Thymus (tissue), 11 donors: ENCODE results near the gene NXPE4. TPM values are rescaled to one million over a fixed set of nuclear protein-coding genes. Genes with fewer than 3 reads are reported as not detected.
"Not testable (repeated sequence)": the region's sequence is repeated elsewhere in the genome, so short reads cannot be mapped to it uniquely, and the experiment has no call there.

Experiments
- DNase-seq, 9 donors: peaks; one replicate each; pipeline ENCODE4 v3.0.0-alpha.2; 2013; ENCODE audit warnings: low spot score in 9 of 9, low read depth in 6 of 9, missing footprints in 1 of 9
- H3K27ac ChIP-seq, 2 donors: one replicate each; pipeline ENCODE4 v1.5.1; 2013; ENCODE audit warnings: control low read depth in 1 of 2, low read depth in 1 of 2, low read length in 1 of 2, mild to moderate bottlenecking in 1 of 2, moderate library complexity in 1 of 2
- H3K27me3 ChIP-seq, 2 donors: one replicate each; pipeline ENCODE4 v1.5.1; 2013; ENCODE audit warnings: low read length in 1 of 2; ENCODE audit not compliant: control insufficient read depth in 2 of 2, insufficient read depth in 1 of 2
- H3K36me3 ChIP-seq, 2 donors: one replicate each; pipeline ENCODE4 v1.5.1; 2013; ENCODE audit warnings: low read length in 1 of 2, mild to moderate bottlenecking in 1 of 2, moderate library complexity in 1 of 2; ENCODE audit not compliant: control insufficient read depth in 2 of 2, insufficient read depth in 2 of 2
- H3K4me1 ChIP-seq, 2 donors: one replicate each; pipeline ENCODE4 v1.5.1; 2013; ENCODE audit warnings: low read length in 2 of 2; ENCODE audit not compliant: control insufficient read depth in 2 of 2, insufficient read depth in 2 of 2
- H3K4me3 ChIP-seq, 2 donors: one replicate each; pipeline ENCODE4 v1.5.1; 2013; ENCODE audit warnings: low read length in 2 of 2, control low read depth in 1 of 2, mild to moderate bottlenecking in 1 of 2
- H3K9me3 ChIP-seq, 2 donors: one replicate each; pipeline ENCODE4 v1.5.1; 2013; ENCODE audit warnings: low read length in 1 of 2, mild to moderate bottlenecking in 1 of 2; ENCODE audit not compliant: control insufficient read depth in 2 of 2, insufficient read depth in 1 of 2
- WGBS: extraction: QIAGEN DNeasy Blood & Tissue Kit; methylation state at CpG from one replicate; pipeline ENCODE4 v1.1.7; 2013; 5-methylcytosine and 5-hydroxymethylcytosine counted together
- polyA plus RNA-seq: library from polyadenylated mRNA; stranded (reverse); fragments of 200-250 nt; gene quantifications from one replicate; pipeline ENCODE4 v1.2.3, GENCODE V29; 2013
- total RNA-seq: library from RNA; stranded (reverse); fragments of 120-200 nt; gene quantifications from one replicate; pipeline ENCODE4 v1.2.4, GENCODE V29; 2013
- donor health status: healthy.

Gene NXPE4
- total and polyA plus RNA-seq, 2 donors = 0.02 TPM; not detected in 1

DNA sequence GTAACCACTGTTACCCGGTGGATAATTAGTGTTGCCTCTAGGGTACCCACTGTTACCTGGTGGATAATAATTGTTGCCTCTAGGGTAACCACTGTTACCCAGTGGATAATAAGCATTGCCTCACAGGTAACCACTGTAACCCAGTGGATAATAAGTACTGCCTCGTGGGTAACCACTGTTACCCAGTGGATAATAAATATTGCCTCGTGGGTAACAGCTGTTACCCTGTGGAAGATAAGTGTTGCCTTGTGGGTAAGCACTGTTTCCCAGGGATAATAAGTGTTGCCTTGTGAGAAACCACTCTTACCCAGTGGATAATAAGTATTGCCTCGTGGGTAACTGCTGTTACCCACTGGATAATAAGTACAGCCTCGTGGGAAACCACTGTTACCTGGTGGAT, 9.3 kb upstream of the NXPE4 start:
- H3K27me3 ChIP-seq = no peaks in the 10 kb centered on the region
- H3K4me3 ChIP-seq = no peak overlapping the region
- no peak overlapping the region for H3K27ac ChIP-seq
- no peaks in the 10 kb centered on the region for H3K36me3 ChIP-seq
- no peak for DNase-seq
- H3K4me1 ChIP-seq = no peaks in the 10 kb centered on the region
- H3K9me3 ChIP-seq = peaks cover 0 to 1% of the 10 kb centered on the region in 2 donors
- 90% methylated on average over 5 of the region's 5 CpGs for WGBS

GRCh38 chr11:114604179-114604813, 8.7 kb upstream of the NXPE4 start:
- Histone ChIP-seq H3K27me3 (no peaks in the 10 kb centered on the region), H3K36me3 (no peaks in the 10 kb centered on the region), H3K4me1 (no peaks in the 10 kb centered on the region), H3K27ac (no peak overlapping the region), H3K9me3 (peaks cover 0 to 1% of the 10 kb centered on the region in 2 donors), H3K4me3 (no peak overlapping the region)
- no peak for DNase-seq
- WGBS = 93% methylated on average over 13 of the region's 13 CpGs

DNA sequence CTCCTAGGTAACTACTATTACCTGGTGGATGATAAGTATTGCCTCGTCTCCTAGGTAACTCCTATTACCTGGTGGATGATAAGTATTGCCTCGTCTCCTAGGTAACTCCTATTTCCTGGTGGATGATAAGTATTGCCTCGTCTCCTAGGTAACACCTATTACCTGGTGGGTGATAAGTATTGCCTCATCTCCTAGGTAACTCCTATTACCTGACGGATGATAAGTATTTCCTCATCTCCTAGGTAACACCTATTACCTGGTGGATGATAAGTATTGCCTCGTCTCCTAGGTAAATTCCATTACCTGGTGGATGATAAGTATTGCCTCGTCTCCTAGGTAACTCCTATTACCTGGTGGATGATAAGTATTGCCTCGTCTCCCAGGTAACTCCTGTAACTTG, 7.6 kb upstream of the NXPE4 start:
- H3K36me3 ChIP-seq, H3K9me3 ChIP-seq, H3K27me3 ChIP-seq, H3K27ac ChIP-seq, H3K4me3 ChIP-seq, H3K4me1 ChIP-seq: not testable (repeated sequence)
- DNase-seq = peak in 4 of 9 donors; percentile 22 to 48 (median 35)
- 95% methylated on average over 7 of the region's 7 CpGs for WGBS

GRCh38 chr11:114598461-114598860, 2.9 kb upstream of the NXPE4 start:
- Histone ChIP-seq H3K27me3 (no peaks in the 10 kb centered on the region), H3K9me3 (no peaks in the 10 kb centered on the region), H3K4me3 (no peak overlapping the region), H3K36me3 (no peaks in the 10 kb centered on the region), H3K27ac (no peak overlapping the region), H3K4me1 (no peaks in the 10 kb centered on the region)
- DNase-seq = no peak
- WGBS = 87% methylated on average over 1 of the region's 1 CpG

GRCh38 chr11:114596175-114596919, 761 bp upstream of the NXPE4 start:
- Histone ChIP-seq H3K9me3 (no peaks in the 10 kb centered on the region), H3K36me3 (no peaks in the 10 kb centered on the region), H3K27me3 (no peaks in the 10 kb centered on the region), H3K4me3 (no peak overlapping the region), H3K27ac (no peak overlapping the region), H3K4me1 (no peaks in the 10 kb centered on the region)
- no peak for DNase-seq
- 83% methylated on average over 1 of the region's 1 CpG for WGBS

GRCh38 chr11:114594703-114595102, 883 bp downstream of the NXPE4 start:
- Histone ChIP-seq H3K4me1 (no peaks in the 10 kb centered on the region), H3K36me3 (no peaks in the 10 kb centered on the region), H3K4me3 (no peak overlapping the region), H3K27ac (no peak overlapping the region), H3K9me3 (no peaks in the 10 kb centered on the region), H3K27me3 (no peaks in the 10 kb centered on the region)
- DNase-seq = no peak
- WGBS = 92% methylated on average over 3 of the region's 3 CpGs

DNA sequence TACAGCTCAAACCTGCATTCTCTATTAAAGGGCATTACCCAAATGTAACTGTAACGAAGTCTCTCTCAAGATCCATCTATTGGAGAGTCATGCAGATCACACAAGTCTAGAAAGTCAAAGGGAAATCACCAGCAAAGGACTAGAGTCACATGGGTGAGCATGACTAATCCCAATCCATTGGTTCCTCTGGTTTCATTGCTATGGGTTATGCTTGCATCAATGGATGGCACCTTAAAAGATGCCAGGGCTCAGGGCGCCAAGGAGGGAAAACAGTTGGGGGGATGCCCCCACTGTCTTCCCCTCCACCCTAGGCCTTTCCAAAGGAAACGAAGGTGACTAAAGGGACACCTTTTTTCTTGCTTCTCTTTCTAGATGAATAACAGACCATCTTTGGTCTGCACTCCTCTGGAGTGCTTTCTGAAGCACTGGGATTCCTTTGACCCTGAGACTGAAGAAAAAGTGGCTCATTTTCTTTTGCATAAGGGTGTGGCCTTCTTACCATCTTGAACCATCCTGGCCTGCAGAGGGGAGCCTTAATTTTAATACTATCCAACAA, 8.1 kb downstream of the NXPE4 start:
- Histone ChIP-seq H3K27me3 (no peaks in the 10 kb centered on the region), H3K9me3 (peaks cover 4 to 23% of the 10 kb centered on the region in 2 donors), H3K36me3 (no peaks in the 10 kb centered on the region), H3K4me3 (no peak overlapping the region), H3K4me1 (no peaks in the 10 kb centered on the region), H3K27ac (no peak overlapping the region)
- 92% methylated on average over 3 of the region's 3 CpGs for WGBS
- DNase-seq = no peak

DNA sequence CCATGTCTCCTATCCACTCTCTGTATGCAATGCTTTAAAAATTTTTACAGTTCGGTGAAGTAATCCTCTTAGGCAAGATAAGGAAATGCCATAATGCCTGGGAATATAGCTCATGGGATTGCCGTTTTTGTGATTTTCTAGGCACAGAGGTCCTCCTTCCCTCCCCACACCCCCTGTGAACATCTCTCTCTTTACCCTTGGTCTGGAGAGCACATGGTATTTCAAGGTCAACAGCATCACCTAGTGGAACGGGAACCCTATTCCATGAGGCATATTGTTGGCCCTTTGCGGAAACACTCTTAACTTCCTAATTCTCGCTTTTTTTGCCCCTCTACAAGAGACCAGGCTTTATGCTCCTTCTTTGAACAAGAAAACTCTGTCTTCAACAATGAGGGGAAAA, 8.8 kb downstream of the NXPE4 start:
- H3K9me3 ChIP-seq = peaks cover 4 to 25% of the 10 kb centered on the region in 2 donors
- 95% methylated on average over 5 of the region's 5 CpGs for WGBS
- H3K36me3 ChIP-seq = no peaks in the 10 kb centered on the region
- no peak overlapping the region for H3K27ac ChIP-seq
- no peaks in the 10 kb centered on the region for H3K27me3 ChIP-seq
- no peak overlapping the region for H3K4me3 ChIP-seq
- no peak for DNase-seq
- H3K4me1 ChIP-seq = no peaks in the 10 kb centered on the region

DNA sequence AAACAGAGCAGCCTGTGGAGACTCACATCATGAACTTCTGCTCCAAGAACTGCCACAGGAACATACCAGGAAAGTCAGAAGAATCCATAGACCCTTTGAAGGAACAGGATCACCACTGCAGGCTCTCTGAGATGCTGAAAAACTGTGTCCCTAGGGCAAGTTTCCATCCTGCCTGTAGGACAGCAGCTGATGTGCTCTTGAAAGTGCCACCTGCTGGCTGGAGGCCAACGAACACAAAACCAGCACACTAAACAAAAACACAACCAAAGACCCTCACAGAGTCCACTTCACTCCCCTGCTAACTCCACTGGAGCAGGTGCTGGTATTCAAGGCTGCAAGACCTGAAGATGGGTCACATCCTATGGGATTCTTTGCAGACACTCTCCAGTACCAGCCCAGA, 23.9 kb downstream of the NXPE4 start:
- Histone ChIP-seq H3K27ac (no peak overlapping the region), H3K4me1 (no peaks in the 10 kb centered on the region), H3K36me3 (no peaks in the 10 kb centered on the region), H3K4me3 (no peak overlapping the region), H3K9me3 (no peaks in the 10 kb centered on the region), H3K27me3 (no peaks in the 10 kb centered on the region)
- no peak for DNase-seq
- 61% methylated on average over 1 of the region's 1 CpG for WGBS
